Activated T-helper 1 cell treated with anti-CD3 and anti-CD28 coated beads, Interleukin-2, amount 50 U/mL, for 16 hours (primary cell): ENCODE results near the gene SLC51B.
"Not testable (repeated sequence)": the region's sequence is repeated elsewhere in the genome, so short reads cannot be mapped to it uniquely, and the experiment has no call there.

ENCODE experiments used
- DNase-seq, 2 donors: peaks; one replicate each; pipeline ENCODE4 v3.0.0-alpha.2; 2020; ENCODE audit warnings: low read depth in 1 of 2, low spot score in 1 of 2

The SLC51B gene

DNA sequence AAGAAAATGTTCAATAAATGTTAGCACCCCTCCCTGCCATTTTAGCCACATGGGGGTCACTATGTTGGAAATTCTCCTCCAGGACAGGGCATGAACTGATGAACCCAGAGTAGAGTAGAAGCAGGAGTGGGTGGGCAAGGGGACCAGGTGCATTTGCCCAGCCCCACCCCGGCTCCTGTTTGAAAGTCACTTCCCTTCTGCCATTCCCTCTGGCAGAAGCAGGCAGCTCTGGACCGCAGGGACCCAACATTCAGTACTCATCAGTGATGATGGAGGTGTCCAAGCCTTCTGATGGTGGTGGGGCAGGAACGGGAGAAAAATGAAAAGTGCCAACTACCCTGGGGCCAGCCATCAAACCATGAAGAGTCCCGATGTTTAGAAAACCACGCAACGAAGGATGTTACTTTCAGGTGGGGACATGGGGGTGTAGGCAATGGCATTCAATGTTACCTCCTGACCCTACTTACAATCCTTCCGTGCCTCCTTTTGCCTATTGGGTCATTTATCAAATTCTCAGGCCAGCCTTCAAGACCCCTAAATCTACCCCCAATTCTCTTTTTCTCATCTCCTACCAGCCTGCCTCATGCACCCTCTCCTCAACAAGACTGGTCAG is 52.6 kb downstream of the SLC51B start:
- DNase-seq: no peak

DNA sequence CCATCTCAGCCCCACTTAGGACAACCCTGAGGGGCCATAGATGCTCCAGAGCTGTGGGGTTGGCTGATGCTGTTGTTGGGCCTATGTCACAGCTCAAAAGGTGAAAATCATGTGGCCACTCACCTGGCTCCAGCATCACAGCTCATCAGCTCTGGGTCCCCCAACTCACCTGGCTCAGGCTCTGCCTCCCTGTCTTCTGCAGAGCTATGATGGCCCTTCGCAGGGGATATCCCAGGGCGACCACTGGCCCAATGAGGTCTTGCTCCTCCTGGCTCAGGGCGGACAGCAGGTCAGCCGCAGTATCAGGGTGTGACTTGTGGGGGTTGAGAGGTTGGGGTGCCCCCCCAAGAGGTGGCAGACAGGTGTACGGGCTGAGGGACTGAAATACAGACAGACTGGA is 54.1 kb downstream of the SLC51B start:
- DNase-seq: no peak

DNA sequence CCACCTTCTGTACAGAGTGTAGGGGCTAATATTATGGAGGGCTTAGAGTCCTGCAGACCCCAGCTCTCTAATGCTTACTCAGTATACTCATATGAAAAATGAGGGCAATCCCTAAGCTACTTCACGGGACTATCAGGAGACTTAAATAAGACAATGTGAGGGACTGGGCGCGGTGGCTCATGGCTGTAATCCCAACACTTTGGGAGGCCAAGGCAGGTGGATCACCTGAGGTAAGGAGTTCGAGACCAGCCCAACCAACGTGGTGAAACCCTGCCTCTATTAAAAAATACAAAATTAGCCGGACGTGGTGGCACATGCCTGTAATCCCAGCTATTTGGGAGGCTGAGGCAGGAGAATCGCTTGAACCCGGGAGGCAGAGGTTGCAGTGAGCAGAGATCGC is 54.6 kb downstream of the SLC51B start:
- not testable (repeated sequence) for DNase-seq

DNA sequence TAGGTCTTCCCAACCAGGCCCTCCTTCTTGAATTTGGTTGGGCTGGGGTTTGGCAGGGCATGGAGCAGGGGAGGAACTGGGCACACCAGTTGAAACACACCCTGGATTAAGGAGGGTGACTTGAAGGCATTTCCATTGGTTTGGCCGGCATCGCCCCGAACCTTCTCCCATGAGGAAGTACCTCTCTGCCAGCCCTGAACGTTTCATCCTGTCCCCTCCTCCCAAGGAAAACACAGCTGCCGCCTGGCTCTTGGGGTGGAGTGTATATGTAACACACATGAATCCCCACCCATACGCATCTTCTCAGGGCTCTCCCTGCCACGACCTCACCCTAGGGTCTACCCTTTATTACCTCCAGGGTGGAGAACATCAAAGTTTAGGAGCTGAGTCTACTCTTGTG is 55.3 kb downstream of the SLC51B start:
- no peak for DNase-seq

DNA sequence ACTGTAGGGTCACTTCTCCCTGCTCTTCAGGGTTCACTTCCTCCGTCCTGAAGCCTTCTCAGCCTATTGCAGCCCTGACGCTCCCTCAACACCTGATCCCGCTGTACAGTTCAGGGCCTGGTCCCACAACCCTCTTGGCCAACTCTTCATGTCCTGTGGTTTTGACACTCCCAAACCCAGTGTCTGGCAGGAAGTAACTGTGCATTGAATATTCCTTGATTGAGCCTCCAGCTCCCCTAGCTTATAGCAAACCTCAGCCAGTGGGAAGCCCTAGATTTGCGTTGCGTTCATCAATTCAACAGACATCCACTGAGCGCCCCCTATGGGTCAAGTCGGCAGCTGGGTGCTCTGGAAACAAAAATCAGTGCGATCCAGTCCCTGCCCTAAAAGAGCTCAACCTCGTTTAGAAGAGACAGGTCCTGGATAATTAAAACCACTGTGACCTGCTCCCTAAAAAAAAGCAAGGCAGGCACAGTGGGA is 56.3 kb downstream of the SLC51B start:
- DNase-seq: peak in 1 of 2 donors; percentile 11

DNA sequence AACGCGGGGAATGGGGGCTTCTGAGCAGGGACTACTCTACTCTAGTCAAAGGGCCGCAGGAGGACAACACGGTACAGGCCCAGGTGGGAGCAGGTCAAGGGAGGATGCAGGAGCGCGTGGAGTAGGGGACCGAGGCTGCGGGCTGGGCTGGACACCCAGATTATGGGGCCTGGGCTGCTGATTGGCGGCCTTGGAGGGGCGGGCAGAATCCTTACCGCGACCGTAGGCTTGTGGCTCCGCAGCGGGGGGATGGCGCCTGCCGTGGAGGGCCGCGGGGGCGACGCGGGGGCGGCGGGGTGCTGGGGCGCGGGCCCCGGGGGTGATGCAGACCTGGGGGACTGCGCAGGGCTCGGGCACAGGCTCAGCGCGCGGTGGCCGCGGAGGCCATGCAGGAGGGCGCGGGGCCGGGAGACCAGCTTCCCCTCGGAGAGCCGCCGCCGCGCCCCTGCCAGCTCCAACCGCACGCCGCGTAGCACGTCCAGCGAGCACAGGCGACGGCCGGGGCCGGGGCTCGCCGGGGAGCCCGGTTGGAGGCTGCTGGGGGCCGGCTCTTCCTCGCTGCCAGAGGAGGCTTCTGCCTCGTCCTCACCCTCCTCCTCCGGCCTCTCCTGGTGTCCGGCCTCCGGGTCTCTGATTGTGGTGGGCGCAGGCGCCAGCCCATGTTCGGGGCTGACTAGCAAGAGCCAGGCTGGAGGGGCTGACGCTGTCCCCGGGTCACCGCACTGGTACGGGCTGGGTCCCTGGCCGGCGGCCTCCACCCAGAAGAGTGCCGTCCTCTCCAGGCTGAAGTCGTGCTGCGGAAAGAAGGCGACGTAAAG is 56.9 kb downstream of the SLC51B start:
- no peak for DNase-seq

DNA sequence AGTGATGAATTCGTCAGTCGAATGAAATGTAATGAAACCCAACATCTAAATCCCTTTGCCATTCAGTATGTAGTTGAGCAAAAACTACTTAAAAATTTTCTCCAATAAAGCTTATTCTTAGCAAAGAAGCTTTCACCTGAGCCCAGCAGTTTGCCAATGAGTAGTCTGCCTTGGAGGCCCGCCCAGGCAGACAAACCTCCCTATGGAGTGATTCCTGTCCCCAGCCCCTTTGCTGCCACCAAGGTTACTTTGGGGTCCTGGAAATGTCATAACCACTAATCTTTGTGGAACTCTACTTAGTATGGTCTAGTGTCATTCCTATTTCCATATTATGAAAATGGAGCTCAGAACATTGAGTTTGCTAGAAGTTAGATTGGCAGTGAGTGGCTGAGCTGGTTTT is 57.7 kb downstream of the SLC51B start:
- no peak for DNase-seq
